Daoy (cell line): ENCODE data around the gene PRKG1. TPM values are rescaled to one million over a fixed set of nuclear protein-coding genes. Genes with fewer than 3 reads are reported as not detected.

Experiments
- DNase-seq: peaks from one replicate; pipeline ENCODE4 v3.0.0-alpha.2; 2015; ENCODE audit warnings: low read depth
- total RNA-seq: library from RNA; depleted of rRNA; stranded (reverse); fragments of >200 nt; shearing (Covaris generic); gene quantifications from 2 replicates; pipeline ENCODE4 v1.2.3, GENCODE V29; 2014; rRNA removed

Gene PRKG1
- total RNA-seq: 1.5 TPM in 2 replicates

DNA sequence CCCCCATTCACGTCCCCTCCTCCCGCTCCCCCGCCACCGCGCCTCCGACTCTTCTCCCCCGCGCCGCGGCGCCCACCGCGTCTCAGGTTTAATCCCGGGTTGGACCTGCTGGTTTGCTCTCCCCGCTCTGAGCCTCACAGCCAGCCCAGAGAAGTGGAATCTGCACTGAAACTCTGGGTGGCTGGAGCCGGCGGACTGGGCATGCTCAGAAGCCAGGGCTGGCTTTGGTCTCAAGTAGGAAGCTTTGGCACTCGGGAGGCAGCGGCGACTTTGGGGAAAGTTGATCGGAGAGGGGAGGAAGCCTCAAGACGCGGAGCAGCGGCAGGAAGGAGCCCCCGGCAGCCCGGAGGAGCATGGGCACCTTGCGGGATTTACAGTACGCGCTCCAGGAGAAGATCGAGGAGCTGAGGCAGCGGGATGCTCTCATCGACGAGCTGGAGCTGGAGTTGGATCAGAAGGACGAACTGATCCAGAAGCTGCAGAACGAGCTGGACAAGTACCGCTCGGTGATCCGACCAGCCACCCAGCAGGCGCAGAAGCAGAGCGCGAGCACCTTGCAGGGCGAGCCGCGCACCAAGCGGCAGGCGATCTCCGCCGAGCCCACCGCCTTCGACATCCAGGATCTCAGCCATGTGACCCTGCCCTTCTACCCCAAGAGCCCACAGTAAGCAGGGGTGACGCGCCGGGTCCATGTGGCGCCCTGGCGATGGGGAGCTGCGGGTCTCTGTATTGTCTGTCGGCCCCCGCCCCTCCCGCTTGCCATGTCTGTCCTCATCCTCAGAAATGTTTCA is at the start of gene PRKG1:
Gene PRKG1, plus strand, starts transcription at position 250 of the 791 bp plus-strand sequence.
- DNase-seq: peak; percentile 80

DNA sequence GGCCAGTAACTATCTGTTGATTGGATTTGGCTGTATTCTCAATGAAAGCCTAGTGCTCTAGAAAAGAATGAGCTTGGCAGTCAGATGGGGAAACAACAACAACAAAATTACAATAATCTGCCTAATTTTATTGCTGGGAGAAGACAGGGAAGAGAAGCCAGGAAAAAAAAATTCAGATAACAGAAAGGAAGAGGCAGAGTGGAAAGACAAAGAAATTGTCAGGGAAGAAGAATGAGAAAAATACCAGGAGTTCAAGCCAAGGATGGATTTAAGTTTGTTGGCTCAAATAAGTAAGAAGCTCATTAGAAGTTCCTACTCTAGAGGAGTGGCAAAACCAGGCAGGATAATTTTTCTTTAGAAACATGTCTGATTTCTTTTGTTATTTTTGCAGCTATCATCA is 45.9 kb upstream of the PRKG1 start:
- no peak for DNase-seq

DNA sequence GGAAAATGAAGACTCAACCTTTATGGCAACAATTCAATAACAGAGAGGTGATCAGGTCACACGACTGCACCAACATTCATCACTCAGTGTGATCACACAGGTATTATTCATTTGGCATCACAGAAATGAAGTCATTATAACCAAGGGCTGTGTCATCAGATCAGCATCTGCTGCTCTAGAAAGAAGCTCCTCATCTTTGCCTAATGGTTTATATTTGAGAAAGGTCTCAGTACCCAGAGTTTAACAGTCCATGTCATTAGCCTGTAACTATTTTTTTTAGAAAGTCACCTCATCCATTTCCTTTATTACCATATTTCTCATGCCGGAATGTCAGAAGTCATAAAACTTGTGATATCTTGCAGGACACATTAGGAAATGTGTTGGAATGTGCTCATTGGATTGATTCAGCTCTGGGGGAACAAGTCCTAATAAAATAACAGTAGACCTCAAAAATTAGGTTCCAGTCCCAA is 45.1 kb upstream of the PRKG1 start:
- DNase-seq: peak; percentile 1

DNA sequence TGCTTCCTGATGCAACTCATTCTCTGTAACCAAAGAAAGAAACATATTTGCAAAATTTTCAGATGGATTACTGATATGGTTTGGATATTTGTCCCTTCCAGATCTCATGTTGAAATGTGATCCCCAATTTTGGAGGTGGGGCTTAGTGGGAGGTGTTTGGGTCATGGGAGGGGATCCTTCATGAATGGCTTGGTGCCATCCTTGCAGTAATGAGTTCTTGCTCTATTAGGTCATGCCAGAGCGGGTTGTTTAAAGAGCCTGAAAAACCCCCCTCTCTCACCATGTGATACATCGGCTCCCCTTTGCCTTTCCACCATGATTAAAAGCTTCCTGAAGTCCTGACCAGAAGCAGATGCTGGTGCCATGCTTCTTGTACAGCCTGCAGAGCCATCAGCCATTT is 43.8 kb upstream of the PRKG1 start:
- DNase-seq: peak; percentile 4

DNA sequence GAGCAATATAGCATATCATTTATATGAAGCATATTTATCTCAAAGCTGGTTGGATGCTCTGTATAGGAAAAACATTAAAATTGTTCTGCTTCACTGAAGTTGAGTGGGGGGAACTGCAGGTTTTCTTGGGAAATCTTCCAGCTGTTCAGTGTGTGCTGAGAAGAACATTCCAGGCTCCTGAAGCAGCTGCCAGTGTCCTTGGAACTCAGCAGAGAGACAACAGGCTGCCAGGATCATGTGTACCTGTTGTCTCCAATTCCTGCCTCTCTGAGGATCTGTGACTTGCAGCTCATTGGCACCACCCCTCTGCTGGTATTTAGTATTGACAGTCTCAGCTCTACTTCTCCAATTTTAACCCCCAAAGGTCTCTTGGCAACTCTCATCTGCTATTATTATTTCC is 42.3 kb upstream of the PRKG1 start:
- DNase-seq: no peak

DNA sequence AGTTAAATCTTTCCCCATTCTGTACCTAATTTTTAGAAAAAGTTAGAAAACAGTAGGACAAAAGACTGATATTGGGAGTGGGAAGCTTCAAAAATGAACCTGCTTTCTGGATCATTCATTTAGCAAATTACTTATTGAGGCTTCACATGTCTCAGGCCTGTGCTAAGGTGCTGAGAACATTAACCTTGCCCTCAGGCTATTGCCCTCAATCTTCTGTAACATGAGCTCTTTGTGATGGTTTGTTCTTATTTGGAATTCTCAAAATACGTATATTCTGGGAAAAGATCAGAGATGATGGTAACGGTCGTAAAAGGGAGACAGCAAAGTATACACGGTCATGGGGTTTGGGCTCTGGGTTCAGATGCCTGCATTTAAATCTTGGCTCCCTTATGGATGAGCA is 39.5 kb upstream of the PRKG1 start:
- no peak for DNase-seq

DNA sequence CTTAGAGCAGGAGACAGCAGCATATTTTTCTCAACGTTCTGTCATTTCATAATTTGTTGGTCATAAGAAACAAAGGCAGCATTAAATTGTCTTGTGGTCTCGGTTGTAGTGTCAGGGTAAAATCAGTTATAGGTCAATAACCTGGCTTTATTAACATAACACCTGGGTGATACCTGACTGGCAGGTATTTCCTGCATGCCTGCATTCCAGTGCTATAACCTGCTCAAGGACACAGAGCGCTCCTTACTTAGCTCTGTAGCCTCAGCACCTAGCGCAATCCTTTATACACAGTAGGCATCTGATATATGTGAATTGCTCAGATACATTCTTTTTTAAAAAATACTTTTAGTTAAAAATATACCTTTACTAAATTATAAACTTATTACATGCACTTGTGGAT is 38.9 kb upstream of the PRKG1 start:
- DNase-seq: no peak

DNA sequence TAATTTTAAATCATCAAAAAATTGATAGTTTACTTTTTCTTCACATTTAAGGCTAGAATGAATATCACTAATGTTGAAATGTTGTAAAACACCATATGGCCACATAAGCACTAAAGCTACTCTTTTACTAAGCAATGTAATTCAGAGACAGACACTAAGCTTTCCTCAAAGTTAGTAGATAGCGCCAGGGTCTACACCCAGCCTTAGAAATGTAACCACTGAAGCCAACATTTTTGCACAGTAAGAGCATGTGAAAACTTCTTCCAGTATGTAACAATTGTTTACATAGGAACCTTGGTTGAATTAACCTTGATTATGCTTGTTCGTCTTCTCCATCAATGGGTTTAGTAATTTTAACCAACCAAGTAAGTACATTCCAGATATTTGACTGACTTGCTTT is 28.4 kb upstream of the PRKG1 start:
- no peak for DNase-seq

DNA sequence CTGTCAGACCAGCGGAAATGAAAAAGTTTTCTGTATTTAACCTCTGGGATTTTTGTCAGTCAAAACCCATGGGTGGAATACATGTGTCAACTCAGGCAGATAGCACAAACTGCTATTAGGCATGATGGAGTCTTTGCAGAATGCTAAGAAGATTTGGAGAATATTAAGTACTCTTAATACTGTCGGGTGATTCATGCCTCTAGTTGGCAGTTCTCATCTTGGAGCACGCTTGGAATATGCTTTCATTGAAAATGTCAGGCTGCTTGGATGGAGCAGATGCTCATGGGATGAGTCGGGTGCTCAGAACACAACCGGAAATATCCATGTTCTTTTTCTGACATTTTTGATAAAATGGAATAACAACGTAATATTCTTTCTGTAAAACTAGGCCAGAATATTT is 27.6 kb upstream of the PRKG1 start:
- DNase-seq: no peak

DNA sequence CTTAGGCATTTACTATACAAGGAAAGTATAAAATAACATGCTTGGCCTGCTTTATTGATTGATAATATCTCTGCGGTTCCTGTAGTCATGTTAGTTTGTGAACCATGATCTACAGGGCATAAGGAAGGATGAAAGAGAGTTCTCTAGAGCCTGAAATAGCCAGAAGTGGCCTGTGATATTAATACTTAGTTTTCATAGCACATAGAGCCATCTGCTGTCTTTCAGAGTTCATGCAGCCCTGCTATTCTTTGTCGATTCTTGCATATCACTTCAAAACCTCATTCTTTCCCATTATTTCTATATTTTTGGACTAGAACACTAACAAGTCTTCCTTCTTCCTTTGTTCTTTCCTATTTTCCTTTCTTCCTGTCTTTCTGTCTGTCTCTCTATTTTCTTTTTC is 26.4 kb upstream of the PRKG1 start:
- no peak for DNase-seq

DNA sequence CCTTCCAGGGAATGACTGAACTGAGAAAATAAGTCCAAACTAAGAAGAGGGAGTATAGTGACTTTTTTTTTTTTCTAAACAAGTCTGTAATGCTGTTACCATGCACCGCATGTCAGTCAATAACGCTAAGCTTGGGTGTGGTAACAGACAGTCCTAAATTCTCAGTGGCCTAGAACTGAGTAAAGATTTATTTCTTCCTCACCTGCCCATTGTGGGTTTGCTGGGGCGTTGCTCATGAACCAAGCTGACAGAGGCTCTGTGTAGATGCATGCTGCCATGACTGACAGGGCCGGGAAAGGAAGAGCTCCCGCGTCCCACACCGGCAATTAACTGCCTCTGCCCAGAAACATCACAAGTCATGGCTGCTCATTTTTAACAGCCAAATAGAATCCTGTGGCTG is 25.5 kb upstream of the PRKG1 start:
- DNase-seq: no peak

DNA sequence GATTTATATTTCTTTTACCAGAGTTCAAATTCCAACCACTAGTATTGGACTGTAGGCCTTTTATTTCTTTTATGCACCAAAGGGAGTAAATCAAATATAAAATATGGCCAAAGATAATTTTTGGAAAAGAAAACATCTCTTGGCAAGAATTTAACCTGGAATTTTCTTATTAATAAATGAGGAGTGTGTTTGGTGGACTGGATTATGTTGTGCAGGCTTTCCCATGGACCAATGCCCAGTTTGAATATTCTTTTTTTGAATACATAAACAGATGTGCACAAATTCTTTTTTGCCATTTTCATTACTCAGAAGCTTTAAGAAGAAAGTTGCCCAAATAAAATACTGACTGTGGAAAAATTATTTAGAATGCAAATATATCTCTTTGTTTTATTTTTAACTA is 22.1 kb upstream of the PRKG1 start:
- DNase-seq: no peak

DNA sequence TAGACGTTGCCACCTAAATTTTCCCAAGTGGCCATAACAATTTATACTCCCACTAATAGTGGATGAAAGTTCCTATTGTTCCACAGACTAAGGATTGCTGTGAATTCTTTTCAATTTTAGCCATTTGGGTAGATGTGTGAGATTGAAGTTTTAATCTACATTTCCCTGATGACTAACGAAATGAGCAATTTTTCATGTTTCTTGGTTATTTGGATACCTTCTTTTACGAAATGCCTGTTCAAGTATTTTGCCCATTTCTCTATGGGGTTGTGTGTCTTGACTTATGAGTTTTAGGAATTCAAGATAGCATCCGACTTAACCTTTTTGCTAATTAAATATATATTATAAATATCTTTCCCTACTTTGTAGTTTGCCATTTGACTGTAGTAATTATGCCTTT is 16.4 kb upstream of the PRKG1 start:
- DNase-seq: no peak

DNA sequence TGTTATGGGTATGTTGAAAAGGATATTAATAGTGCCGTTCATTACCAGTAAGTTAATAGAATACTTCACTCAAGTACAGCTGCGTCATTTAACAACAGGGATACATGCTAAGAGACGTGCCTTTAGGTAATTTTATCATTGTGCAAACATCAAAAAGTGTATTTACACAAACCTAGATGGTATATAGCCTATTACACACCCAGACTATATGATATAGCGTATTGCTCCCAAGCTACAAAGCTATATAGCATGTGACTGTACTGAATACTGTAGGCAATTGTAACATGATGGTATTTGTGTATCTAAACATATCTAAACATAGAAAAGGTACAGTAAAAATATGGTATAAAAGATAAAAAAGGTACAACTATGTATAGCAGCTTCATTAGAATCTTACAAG is 11.1 kb upstream of the PRKG1 start:
- no peak for DNase-seq

DNA sequence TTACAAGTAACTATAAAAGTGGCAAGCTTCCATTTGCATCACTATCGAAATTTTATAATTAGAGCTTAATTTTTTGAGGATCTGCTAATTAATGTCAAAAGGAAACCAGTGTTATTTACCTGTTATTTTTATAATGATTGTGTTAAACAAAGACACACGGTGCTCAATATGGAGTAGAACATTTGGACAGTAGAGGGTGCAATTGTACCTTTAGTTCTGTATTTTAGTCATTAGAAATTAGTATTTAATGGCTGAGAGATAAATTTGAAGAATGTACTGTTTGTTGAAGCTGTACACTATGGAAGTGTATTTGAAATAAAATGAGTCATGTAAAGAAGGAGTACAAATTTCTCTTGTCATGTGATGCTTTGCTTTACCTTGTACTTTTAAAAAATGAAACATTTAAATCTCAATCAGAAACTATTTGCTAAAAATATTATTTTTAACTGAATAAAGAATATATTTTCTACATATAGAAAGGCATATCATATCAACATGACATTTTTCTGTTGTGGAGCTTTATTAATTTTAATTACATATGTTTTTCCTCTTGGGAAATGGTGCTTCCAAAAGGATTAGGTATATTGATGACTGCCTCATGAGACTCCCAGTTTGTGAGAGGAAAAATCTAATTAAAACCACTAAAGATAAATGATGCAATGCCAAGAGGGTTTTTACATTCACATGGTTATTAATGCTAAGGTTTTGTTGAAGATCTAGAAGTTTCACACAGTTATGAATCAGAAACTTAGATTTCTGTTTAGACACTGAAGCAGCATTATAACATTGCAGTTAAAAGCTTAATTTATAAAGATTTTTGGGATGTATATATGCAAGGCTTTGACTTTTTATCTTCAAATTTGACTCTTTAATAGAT is 10.4 kb upstream of the PRKG1 start:
- DNase-seq: no peak

DNA sequence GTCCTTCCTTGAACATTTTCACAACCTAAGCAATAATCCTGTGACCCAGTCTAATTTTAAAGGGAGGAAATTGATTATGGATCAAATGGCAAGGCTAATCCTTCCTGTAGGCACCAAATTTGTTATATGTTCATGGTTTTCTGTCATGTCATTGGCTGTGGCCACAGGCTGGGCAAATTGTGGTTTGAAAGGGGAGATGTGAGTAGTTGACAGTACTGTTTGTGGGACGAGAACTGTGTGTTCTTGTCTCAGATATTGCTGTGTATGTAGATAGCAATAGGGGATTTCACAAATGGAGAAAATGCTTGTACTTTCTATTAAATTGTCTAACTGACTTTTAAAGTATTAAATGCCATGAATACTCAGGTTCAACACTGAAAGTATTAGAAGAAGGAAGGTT is 8.1 kb upstream of the PRKG1 start:
- DNase-seq: no peak

DNA sequence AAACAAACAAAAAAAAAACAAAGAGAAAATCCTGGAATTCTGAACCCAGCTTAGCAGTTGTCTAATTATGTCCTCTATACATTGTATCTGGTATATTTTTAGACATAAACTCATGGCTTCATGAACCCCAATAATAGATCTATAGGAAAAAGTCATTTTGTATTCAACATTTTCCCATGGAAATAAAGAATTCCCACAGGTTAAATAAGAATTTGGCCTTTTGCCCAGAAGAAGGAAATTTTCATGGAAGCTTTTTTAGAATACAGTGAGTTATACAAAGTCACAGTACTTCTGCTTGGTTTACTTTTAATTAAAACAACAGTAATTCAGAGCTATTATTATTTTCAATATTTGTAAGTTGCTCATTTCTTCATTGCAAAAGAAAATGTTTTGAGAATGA is 2.1 kb upstream of the PRKG1 start:
- DNase-seq: no peak

DNA sequence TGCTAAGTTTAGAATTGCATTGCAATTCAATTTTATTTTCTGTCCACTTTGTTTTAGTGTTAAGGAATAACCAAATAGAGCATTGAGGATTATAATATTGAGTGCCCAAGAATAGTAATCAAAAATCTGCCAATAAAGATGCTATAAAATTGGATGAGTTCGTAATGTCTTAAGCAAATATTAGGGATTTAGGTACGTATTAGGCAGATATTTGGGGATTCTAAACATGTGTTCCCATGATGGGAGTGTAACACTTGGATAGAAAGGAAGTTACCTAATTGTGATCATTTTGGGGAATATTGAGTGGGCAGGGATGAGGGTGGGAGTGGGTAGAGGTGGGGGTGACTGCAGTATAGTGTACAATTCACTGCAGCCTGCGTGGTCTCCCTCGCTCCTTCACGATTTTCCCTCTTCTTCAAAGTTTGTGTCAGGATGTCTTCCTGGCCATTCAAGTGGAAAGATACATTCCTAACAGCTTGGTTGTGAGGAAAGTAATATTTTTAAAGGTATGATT is 1.3 kb upstream of the PRKG1 start:
- no peak for DNase-seq

DNA sequence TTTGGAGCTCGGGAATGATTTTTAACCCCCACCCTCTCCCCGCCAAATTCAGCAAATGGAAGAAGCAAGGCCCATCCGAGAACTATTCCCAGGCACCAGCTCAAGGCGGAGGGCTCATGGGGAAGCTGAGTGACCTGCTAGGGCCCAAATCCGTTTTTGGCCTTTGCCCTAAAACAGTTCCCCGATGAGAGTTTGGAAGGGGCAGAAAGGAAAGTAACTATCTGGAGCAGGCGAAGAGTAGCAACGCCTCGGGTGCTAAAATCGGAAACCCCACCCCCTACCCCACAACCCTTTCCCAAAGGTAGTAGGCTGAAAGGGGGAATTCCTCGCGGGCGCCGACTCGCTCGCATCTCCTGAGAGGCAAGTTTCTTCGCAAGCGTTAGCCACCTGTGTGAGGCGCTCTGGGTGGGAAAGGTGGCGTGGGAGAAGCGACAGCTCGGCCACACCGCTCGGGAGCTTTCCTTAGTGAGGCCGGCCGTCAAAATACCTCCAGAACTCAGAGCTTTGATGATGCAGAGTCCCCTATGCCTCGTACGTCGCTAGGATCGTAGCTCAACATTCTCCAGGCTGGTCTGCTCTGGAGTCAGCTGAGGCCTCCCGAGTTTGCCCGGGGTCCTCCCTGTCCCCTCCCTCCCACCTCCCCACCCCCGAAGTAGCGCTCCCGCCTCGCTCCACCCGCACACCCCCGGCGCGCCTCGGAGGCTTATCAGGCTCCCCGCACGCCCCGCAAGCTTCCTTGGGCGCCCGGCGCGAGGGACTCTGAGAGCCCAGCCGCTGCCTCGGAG is 642 bp upstream of the PRKG1 start:
- DNase-seq: peak; percentile 22

DNA sequence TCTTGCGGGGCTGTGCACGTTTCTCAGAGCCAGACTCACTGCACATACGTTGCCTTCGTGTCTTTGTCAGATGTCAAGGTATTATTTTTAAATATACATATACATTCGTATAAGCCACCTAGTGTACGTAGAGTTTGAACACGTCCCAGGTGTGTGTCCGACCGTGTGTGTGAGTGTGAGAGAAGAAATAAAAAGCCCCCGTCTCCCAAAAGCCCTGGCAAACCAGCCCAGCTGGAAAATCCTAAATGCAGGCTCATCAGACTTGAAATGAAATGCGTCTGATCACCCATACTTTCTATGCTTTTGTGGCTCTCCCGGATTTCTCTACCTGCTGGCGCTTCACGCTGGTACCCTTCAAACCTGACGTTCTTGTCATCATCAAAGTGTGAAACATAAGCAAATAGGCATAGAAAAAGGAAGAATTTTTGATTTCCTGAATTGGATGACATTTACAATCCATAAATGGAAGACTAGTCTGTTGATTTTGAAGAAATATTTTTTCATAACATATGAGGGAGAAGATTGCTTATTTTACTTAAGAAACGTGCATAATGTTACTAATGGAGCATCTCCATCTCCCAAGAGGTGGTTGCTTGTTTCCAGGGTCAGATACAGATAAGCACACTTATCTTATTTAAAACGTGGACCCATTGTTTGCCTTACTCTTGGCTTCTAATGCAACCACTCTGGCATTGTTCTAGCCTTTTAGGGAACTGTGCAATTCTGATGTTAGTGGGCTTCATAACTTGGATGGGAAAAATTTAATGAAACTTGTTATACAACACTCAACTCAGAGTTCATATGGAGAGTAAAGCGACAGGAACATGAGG is 971 bp downstream of the PRKG1 start:
- DNase-seq: no peak

DNA sequence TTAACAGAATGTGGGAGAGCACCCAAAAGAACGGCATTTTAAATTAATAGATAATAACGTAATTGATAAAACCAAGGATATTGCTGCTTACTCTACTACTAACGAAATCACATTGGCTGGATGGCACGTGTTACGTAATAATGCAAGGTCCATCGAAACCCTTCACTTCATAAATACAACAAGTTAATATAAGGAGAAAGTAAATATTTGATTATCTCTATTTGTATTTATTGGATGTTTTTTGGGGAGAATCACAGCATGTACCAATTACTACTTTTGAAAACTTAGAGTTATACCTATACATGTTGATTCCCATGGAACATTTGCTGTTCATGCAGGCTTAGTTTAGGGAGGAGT is 1.6 kb downstream of the PRKG1 start:
- no peak for DNase-seq
